Measurements from ENCODE around the gene TCF7L1.

- TF ChIP-seq ZNF274 (IDR thresholded peaks at IDR 0.05; ENCODE audit: low read depth, low read length) (no peak), YY1 (IDR thresholded peaks at IDR 0.05; ENCODE audit: insufficient read depth, insufficient read length) (no peak), SUZ12 (IDR thresholded peaks at IDR 0.05; ENCODE audit: extremely low read depth, insufficient read depth, insufficient read length) (no peak)
Measured at GRCh38 chr2:85309699-85310321, 176.6 kb downstream of the TCF7L1 start.

Data from NT2/D1 (cell line).